MM.1S (cell line): ENCODE measurements around the gene PDGFRB.

Source experiments
- DNase-seq: peaks from one replicate; pipeline ENCODE4 v3.0.0-alpha.2; 2015
- H2AFZ ChIP-seq: fragments of 300-600 bp; sonication (generic); 2 replicates; pipeline ENCODE4 v1.6.0; 2016; ENCODE audit warnings: antibody characterized with exemption, low read length
- H3F3A ChIP-seq: fragments of 300-600 bp; sonication (generic); 2 replicates; pipeline ENCODE4 v1.6.1; 2016; ENCODE audit warnings: mild to moderate bottlenecking, antibody characterized with exemption, low read length, moderate library complexity, mixed read lengths; ENCODE audit not compliant: insufficient read depth
- H3K27ac ChIP-seq: fragments of 300-600 bp; sonication (generic); 2 replicates; pipeline ENCODE4 v1.5.1; 2016; ENCODE audit warnings: mild to moderate bottlenecking, low read length
- H3K27me3 ChIP-seq: fragments of 300-600 bp; sonication (generic); replicated peaks from 2 replicates; pipeline ENCODE4 v1.6.0; 2016; ENCODE audit warnings: low read length; ENCODE audit not compliant: insufficient read depth
- H3K36me3 ChIP-seq: fragments of 300-600 bp; sonication (generic); replicated peaks from 2 replicates; pipeline ENCODE4 v1.6.1; 2016; ENCODE audit warnings: mild to moderate bottlenecking, low read length, mixed read lengths; ENCODE audit not compliant: insufficient read depth
- H3K4me1 ChIP-seq: fragments of 300-600 bp; sonication (generic); 2 replicates; pipeline ENCODE4 v1.6.1; 2016; ENCODE audit warnings: low read length, mixed read lengths
- H3K4me2 ChIP-seq: fragments of 300-600 bp; sonication (generic); 2 replicates; pipeline ENCODE4 v1.6.0; 2016; ENCODE audit warnings: low read depth, low read length
- H3K4me3 ChIP-seq: fragments of 300-600 bp; sonication (generic); 2 replicates; pipeline ENCODE4 v1.5.1; 2016; ENCODE audit warnings: low read length, mixed read lengths
- H3K79me2 ChIP-seq: fragments of 300-600 bp; sonication (generic); 2 replicates; pipeline ENCODE4 v1.6.1; 2016; ENCODE audit warnings: mixed run types, low read length, mixed read lengths
- H3K9ac ChIP-seq: fragments of 300-600 bp; sonication (generic); 2 replicates; pipeline ENCODE4 v1.6.1; 2016; ENCODE audit warnings: low read length, mixed read lengths
- H3K9me2 ChIP-seq: fragments of 300-600 bp; sonication (generic); replicated peaks from 2 replicates; pipeline ENCODE4 v1.6.1; 2016; ENCODE audit warnings: mild to moderate bottlenecking, low read length, mixed read lengths; ENCODE audit not compliant: insufficient read depth
- H3K9me3 ChIP-seq: fragments of 300-600 bp; sonication (generic); replicated peaks from 2 replicates; pipeline ENCODE4 v1.6.1; 2016; ENCODE audit warnings: mild to moderate bottlenecking, low read length, mixed read lengths; ENCODE audit not compliant: insufficient read depth
- H4K20me1 ChIP-seq: fragments of 300-600 bp; sonication (generic); 2 replicates; pipeline ENCODE4 v1.6.1; 2016; ENCODE audit warnings: mild to moderate bottlenecking, low read length, moderate library complexity, mixed read lengths; ENCODE audit not compliant: insufficient read depth
- EZH2 ChIP-seq: fragments of 300-600 bp; sonication (generic); optimal IDR thresholded peaks from 2 replicates; pipeline ENCODE3; 2017; ENCODE audit warnings: low read depth, mild to moderate bottlenecking, antibody characterized with exemption, low read length, mixed read lengths
- EZH2phosphoT487 ChIP-seq: fragments of 300-600 bp; sonication (generic); IDR thresholded peaks from 2 replicates; pipeline ENCODE4 v1.6.1; 2018; ENCODE audit warnings: antibody characterized with exemption, low read length
- TF ChIP-seq, protein P1 (sequence below): fragments of 300-600 bp; sonication (generic); IDR thresholded peaks from 2 replicates; pipeline ENCODE4 v1.5.1; 2016; ENCODE audit warnings: antibody characterized with exemption, low read length, mixed read lengths

The PDGFRB gene

GRCh38 chr5:150188146-150188842 is 32.6 kb upstream of the PDGFRB start:
- no peak overlapping the region for H3K4me2 ChIP-seq
- H3K79me2 ChIP-seq: no peaks in the 10 kb centered on the region
- no peaks in the 10 kb centered on the region for H3K36me3 ChIP-seq
- H3K9me3 ChIP-seq: no peaks in the 10 kb centered on the region
- no peak overlapping the region for H3K27ac ChIP-seq
- no peaks in the 10 kb centered on the region for H3K9me2 ChIP-seq
- no peak overlapping the region for H3K4me3 ChIP-seq
- H3K9ac ChIP-seq: no peak overlapping the region
- no peaks in the 10 kb centered on the region for H3K4me1 ChIP-seq
- no peak overlapping the region for H2AFZ ChIP-seq
- TF ChIP-seq EZH2 (no peak), EZH2phosphoT487 (no peak)
- TF ChIP-seq, protein P1, sequence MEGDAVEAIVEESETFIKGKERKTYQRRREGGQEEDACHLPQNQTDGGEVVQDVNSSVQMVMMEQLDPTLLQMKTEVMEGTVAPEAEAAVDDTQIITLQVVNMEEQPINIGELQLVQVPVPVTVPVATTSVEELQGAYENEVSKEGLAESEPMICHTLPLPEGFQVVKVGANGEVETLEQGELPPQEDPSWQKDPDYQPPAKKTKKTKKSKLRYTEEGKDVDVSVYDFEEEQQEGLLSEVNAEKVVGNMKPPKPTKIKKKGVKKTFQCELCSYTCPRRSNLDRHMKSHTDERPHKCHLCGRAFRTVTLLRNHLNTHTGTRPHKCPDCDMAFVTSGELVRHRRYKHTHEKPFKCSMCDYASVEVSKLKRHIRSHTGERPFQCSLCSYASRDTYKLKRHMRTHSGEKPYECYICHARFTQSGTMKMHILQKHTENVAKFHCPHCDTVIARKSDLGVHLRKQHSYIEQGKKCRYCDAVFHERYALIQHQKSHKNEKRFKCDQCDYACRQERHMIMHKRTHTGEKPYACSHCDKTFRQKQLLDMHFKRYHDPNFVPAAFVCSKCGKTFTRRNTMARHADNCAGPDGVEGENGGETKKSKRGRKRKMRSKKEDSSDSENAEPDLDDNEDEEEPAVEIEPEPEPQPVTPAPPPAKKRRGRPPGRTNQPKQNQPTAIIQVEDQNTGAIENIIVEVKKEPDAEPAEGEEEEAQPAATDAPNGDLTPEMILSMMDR: no peak
- H4K20me1 ChIP-seq: no peaks in the 10 kb centered on the region
- no peaks in the 10 kb centered on the region for H3F3A ChIP-seq
- DNase-seq: no peak
- peaks cover 40% of the 10 kb centered on the region for H3K27me3 ChIP-seq

- Histone ChIP-seq H3F3A (no peaks in the 10 kb centered on the region), H3K36me3 (no peaks in the 10 kb centered on the region), H3K4me2 (no peak overlapping the region), H3K27me3 (peaks cover 31% of the 10 kb centered on the region), H3K4me1 (no peaks in the 10 kb centered on the region), H3K4me3 (no peak overlapping the region), H3K9me2 (no peaks in the 10 kb centered on the region), H3K27ac (no peak overlapping the region), H4K20me1 (no peaks in the 10 kb centered on the region), H3K9ac (no peak overlapping the region), H2AFZ (no peak overlapping the region), H3K9me3 (no peaks in the 10 kb centered on the region), H3K79me2 (no peaks in the 10 kb centered on the region)
- no peak for DNase-seq
- TF ChIP-seq EZH2: no peak
- TF ChIP-seq EZH2phosphoT487: no peak
- TF ChIP-seq, protein P1: no peak
Measured at GRCh38 chr5:150186897-150187296, 31.3 kb upstream of the PDGFRB start.

GRCh38 chr5:150186137-150186536 is 30.5 kb upstream of the PDGFRB start:
- Histone ChIP-seq H3K9me2 (no peaks in the 10 kb centered on the region), H3K36me3 (no peaks in the 10 kb centered on the region), H3F3A (no peaks in the 10 kb centered on the region), H3K9ac (no peak overlapping the region), H3K27ac (no peak overlapping the region), H4K20me1 (no peaks in the 10 kb centered on the region), H3K4me2 (no peak overlapping the region), H3K27me3 (peaks cover 27% of the 10 kb centered on the region), H3K9me3 (no peaks in the 10 kb centered on the region), H3K4me1 (no peaks in the 10 kb centered on the region), H3K79me2 (no peaks in the 10 kb centered on the region), H3K4me3 (no peak overlapping the region), H2AFZ (no peak overlapping the region)
- DNase-seq: no peak
- no peak for TF ChIP-seq EZH2phosphoT487
- TF ChIP-seq, protein P1: no peak
- TF ChIP-seq EZH2: no peak
